CD8-positive, alpha-beta memory T cell (primary cell): ENCODE data around the gene MKRN2. TPM values are rescaled to one million over a fixed set of nuclear protein-coding genes. Genes with fewer than 3 reads are reported as not detected.

Source experiments
- CTCF ChIA-PET: fragments of 350-600 bp; sonication (Branson Sonifier 250); formaldehyde crosslinking; loops from one replicate; lab custom pipeline; 2021; ENCODE audit warnings: antibody characterized with exemption; lab: Charles Lee
- POLR2A ChIA-PET: fragments of 350-600 bp; sonication (Branson Sonifier 250); formaldehyde crosslinking; loops from one replicate; lab custom pipeline; 2021; ENCODE audit warnings: antibody characterized with exemption; lab: Charles Lee
- DNase-seq, 5 donors: peaks; one replicate each; pipeline versions ENCODE4 v3.0.0 to v3.0.0-alpha.2; 2020 to 2022; ENCODE audit warnings: mixed read lengths in 1 of 5
- H3K27ac ChIP-seq: one replicate; pipeline ENCODE4 v1.7.0; 2013; ENCODE audit warnings: low read depth, mild to moderate bottlenecking, low read length, moderate library complexity
- H3K27me3 ChIP-seq: 2 replicates; pipeline ENCODE4 v1.7.0; 2013; ENCODE audit warnings: low read length, mild to moderate bottlenecking; ENCODE audit not compliant: insufficient read depth, poor library complexity, severe bottlenecking
- H3K36me3 ChIP-seq: 2 replicates; pipeline ENCODE4 v1.7.0; 2013; ENCODE audit warnings: mild to moderate bottlenecking, low read length, moderate library complexity; ENCODE audit not compliant: insufficient read depth
- H3K4me1 ChIP-seq: 2 replicates; pipeline ENCODE4 v1.7.0; 2013; ENCODE audit warnings: mild to moderate bottlenecking, low read length, moderate library complexity; ENCODE audit not compliant: insufficient read depth
- H3K4me3 ChIP-seq: 2 replicates; pipeline ENCODE4 v1.7.0; 2013; ENCODE audit warnings: mild to moderate bottlenecking, low read length
- H3K9me3 ChIP-seq: 2 replicates; pipeline ENCODE4 v1.7.0; 2013; ENCODE audit warnings: mild to moderate bottlenecking, low read length
- H3K27ac Mint-ChIP-seq, 8 donors: one replicate each; pipeline ENCODE4 v1.8.0; 2020 to 2021; ENCODE audit warnings: mixed read lengths in 8 of 8, mild to moderate bottlenecking in 6 of 8, inconsistent platforms in 3 of 8, moderate library complexity in 3 of 8
- H3K27me3 Mint-ChIP-seq, 2 donors: one replicate each; pipeline ENCODE4 v1.8.0; 2020 to 2021; ENCODE audit warnings: mixed read lengths in 2 of 2, mild to moderate bottlenecking in 1 of 2, moderate library complexity in 1 of 2
- H3K36me3 Mint-ChIP-seq, 3 donors: one replicate each; pipeline ENCODE4 v1.8.0; 2020 to 2021; ENCODE audit warnings: mixed read lengths in 3 of 3, inconsistent platforms in 1 of 3, mild to moderate bottlenecking in 1 of 3
- H3K4me1 Mint-ChIP-seq, 3 donors: one replicate each; pipeline ENCODE4 v1.8.0; 2020 to 2021; ENCODE audit warnings: mixed read lengths in 3 of 3, inconsistent platforms in 1 of 3, mild to moderate bottlenecking in 1 of 3
- H3K4me3 Mint-ChIP-seq, 7 donors: one replicate each; pipeline ENCODE4 v1.8.0; 2020 to 2021; ENCODE audit warnings: mixed read lengths in 7 of 7, mild to moderate bottlenecking in 6 of 7, moderate library complexity in 4 of 7, inconsistent platforms in 2 of 7
- H3K9me3 Mint-ChIP-seq, 5 donors: one replicate each; pipeline ENCODE4 v1.8.0; 2020 to 2022; ENCODE audit warnings: mixed read lengths in 5 of 5, mild to moderate bottlenecking in 3 of 5, moderate library complexity in 2 of 5, inconsistent platforms in 1 of 5
- polyA plus RNA-seq: library from polyadenylated mRNA; unstranded; fragments of 300-500 nt; fragmentation: Illumina TruSeq; gene quantifications from one replicate; pipeline ENCODE4 v1.2.3, GENCODE V29; 2021
- total RNA-seq, 2 experiments: library from RNA; stranded (reverse); gene quantifications; one replicate each; pipeline ENCODE4 v1.2.3, GENCODE V29; 2021

Gene MKRN2
- total and polyA plus RNA-seq, 3 experiments from 2014 or later = 30.0 to 51.6 (median 33.6) TPM

DNA sequence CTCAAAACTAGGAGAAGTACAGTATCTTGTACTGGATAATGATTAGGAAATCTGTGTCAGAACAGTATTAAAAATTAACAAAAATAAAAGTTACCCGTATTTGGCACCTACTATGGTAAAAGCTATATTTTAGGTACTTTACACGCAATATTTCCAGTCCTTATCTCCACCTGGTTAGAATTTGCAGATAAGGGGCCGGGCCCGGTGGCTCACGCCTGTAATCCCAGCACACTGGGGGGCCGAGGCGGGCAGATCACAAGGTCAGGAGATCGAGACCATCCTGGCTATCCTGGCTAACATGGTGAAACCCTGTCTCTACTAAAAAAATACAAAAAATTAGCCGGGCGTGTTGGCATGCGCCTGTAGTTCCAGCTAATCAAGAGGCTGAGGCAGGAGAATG lies 40.0 kb upstream of the MKRN2 start:
- no peaks in the 10 kb centered on the region for H3K27me3 ChIP-seq
- H3K27ac ChIP-seq = no peak overlapping the region
- H3K4me3 ChIP-seq = no peak overlapping the region
- ChIA-PET POLR2A (no interaction called here), CTCF (no interaction called here)
- H3K4me1 ChIP-seq = no peaks in the 10 kb centered on the region
- Mint-ChIP-seq H3K27me3 (no peaks in the 10 kb centered on the region), H3K27ac (no peak overlapping the region), H3K4me1 (no peaks in the 10 kb centered on the region), H3K36me3 (peaks cover 8 to 27% (median 12%) of the 10 kb centered on the region in 3 donors), H3K4me3 (no peak overlapping the region), H3K9me3 (no peaks in the 10 kb centered on the region)
- no peaks in the 10 kb centered on the region for H3K9me3 ChIP-seq
- H3K36me3 ChIP-seq = no peaks in the 10 kb centered on the region
- no peak for DNase-seq

DNA sequence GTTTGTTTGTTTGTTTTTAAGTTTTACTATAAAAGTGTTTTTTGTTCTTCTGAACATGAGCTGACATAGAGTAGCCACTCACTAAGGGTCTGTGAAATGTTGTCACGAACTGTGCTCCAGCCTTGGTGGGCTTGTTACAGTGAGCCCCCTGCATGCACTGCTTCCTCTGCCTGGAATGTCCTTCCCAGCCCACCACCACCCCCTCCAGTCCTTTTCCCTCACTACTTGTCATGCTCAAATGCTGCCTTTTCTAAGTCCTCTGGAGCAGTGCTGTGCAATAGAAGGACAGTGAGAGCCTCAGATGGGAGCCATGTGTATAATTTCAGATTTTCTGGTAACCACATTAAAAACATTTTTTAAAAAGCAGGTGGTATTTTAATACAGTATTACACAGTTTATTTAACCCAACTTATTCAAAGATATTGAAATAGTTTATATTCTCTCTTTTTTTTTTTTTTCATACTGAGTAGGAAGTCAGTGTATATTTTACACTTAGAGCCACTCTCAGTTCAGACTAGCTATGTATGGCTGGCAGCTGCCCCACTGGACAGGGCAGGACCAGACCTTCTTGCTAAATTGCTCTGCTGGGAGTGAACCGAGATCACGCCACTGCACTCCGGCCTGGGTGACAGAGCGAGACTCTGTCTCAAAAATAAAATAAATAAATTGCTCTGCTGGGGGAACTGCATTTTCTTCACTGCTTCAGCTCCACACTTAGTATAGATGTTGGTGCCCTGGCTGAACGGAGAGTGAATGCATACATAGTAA lies 38.4 kb upstream of the MKRN2 start:
- Histone ChIP-seq H3K9me3 (no peaks in the 10 kb centered on the region), H3K36me3 (no peaks in the 10 kb centered on the region), H3K4me3 (no peak overlapping the region), H3K27me3 (no peaks in the 10 kb centered on the region), H3K27ac (no peak overlapping the region), H3K4me1 (no peaks in the 10 kb centered on the region)
- POLR2A ChIA-PET = no interaction called here
- no peak for DNase-seq
- Mint-ChIP-seq H3K4me1 (no peaks in the 10 kb centered on the region), H3K27me3 (no peaks in the 10 kb centered on the region), H3K4me3 (no peak overlapping the region), H3K27ac (peak overlapping the region in 1 of 8 donors; percentile 31), H3K9me3 (no peaks in the 10 kb centered on the region), H3K36me3 (peaks cover 8 to 35% (median 12%) of the 10 kb centered on the region in 3 donors)
- CTCF ChIA-PET = no interaction called here

DNA sequence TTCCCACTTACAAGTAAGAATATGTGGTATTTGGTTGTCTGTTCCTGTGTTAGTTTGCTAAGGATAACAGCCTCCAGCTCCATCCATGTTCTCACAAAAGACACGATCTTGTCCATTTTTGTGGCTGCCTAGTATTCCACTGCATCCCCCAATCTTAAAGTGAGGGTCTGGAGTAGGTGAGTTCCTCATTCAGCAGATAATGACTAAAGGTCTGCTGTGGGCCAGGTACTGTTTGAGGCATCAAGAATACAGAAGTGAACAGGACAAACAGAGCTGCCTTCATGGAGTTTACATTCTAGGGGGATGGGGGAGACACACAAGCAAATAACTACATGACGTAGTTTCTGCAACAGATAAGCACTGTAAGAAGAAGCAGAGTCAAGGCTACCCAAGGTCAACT lies 35.9 kb upstream of the MKRN2 start:
- peaks cover 12 to 40% (median 17%) of the 10 kb centered on the region in 3 donors for H3K36me3 Mint-ChIP-seq
- no peaks in the 10 kb centered on the region for H3K27me3 Mint-ChIP-seq
- DNase-seq = no peak
- H3K36me3 ChIP-seq = no peaks in the 10 kb centered on the region
- no peaks in the 10 kb centered on the region for H3K4me1 ChIP-seq
- H3K4me3 ChIP-seq = no peak overlapping the region
- ChIA-PET CTCF (no interaction called here), POLR2A (no interaction called here)
- H3K4me3 Mint-ChIP-seq = no peak overlapping the region
- H3K9me3 ChIP-seq = no peaks in the 10 kb centered on the region
- no peak overlapping the region for H3K27ac Mint-ChIP-seq
- H3K27me3 ChIP-seq = no peaks in the 10 kb centered on the region
- no peaks in the 10 kb centered on the region for H3K4me1 Mint-ChIP-seq
- H3K9me3 Mint-ChIP-seq = no peaks in the 10 kb centered on the region
- no peak overlapping the region for H3K27ac ChIP-seq

DNA sequence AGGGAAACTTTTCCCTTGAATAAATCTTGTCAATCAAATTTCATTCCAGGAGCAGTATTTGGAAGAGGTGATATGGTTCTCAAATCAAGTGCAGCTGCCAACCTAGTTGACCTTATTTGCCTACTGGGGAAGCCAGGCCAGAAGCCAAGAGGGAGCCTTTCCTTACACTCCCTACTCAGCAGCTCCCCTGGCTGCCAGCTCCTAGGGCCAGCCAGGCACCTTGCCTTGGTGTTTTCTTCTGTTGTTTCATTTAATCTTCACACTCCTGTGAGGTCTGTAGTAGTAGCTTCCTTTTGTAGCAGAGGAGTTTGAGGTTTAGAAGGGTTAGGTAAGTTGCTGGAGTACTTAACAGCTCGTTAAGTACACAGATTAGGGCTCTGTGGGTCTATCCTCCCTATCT lies 34.2 kb upstream of the MKRN2 start:
- H3K27me3 Mint-ChIP-seq = no peaks in the 10 kb centered on the region
- DNase-seq = no peak
- ChIA-PET POLR2A (no interaction called here), CTCF (no interaction called here)
- no peaks in the 10 kb centered on the region for H3K4me1 Mint-ChIP-seq
- H3K27ac Mint-ChIP-seq = peak overlapping the region in 1 of 8 donors; percentile 22
- peaks cover 12 to 49% (median 25%) of the 10 kb centered on the region in 3 donors for H3K36me3 Mint-ChIP-seq
- Histone ChIP-seq H3K4me1 (no peaks in the 10 kb centered on the region), H3K9me3 (no peaks in the 10 kb centered on the region), H3K27me3 (no peaks in the 10 kb centered on the region), H3K27ac (no peak overlapping the region), H3K36me3 (no peaks in the 10 kb centered on the region), H3K4me3 (no peak overlapping the region)
- H3K4me3 Mint-ChIP-seq = no peak overlapping the region
- H3K9me3 Mint-ChIP-seq = no peaks in the 10 kb centered on the region

DNA sequence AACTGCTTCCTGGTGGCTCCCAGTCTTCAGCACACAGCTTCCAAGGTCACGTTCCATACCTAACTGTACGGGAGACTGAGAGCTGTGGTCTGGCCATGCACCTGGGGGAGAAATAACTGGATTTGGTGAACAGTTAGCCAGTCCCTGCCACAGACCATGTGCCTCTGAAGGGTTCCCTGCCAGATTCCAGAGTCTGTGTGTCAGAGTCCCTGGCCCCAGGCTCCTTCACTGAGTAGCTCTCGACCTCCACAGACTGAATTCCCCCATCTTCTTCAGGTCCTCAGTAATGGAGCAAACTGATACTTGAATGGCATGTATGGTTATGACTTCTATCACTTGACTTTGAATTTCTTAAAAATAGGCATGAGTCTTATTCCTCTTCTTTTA lies 29.1 kb upstream of the MKRN2 start:
- ChIA-PET POLR2A (interaction anchor here (0.6 kb wide), 1 partner anchor 8 kb away, joined by 3 read pairs; no protein-coding TSS in a partner anchor), CTCF (no interaction called here)
- no peaks in the 10 kb centered on the region for H3K4me1 Mint-ChIP-seq

DNA sequence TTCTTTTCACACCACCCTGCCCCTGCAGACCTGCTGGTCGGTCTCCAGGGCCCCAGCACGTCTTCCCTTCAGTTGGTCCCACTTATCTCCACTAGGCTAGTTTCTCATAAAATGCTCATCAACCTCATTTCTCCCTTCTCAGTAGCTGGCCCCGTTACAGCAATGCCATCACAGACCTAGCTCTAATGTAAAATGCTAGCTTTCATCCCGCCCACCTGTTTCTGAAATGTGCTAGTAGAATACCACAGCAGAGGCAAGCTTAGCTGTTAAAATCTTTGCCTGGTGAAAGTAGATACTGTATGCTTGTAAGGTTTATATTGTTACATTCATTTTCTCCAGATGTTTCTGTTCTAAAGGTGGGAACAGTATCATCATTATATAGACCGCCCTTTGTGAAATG lies 24.7 kb upstream of the MKRN2 start:
- no peak for DNase-seq
- no peaks in the 10 kb centered on the region for H3K9me3 Mint-ChIP-seq
- H3K4me1 ChIP-seq = no peaks in the 10 kb centered on the region
- POLR2A ChIA-PET = no interaction called here
- H3K4me3 Mint-ChIP-seq = no peak overlapping the region
- peaks cover 16 to 48% (median 18%) of the 10 kb centered on the region in 3 donors for H3K36me3 Mint-ChIP-seq
- CTCF ChIA-PET = no interaction called here
- H3K36me3 ChIP-seq = peaks cover 16% of the 10 kb centered on the region
- H3K27me3 Mint-ChIP-seq = no peaks in the 10 kb centered on the region
- no peak overlapping the region for H3K4me3 ChIP-seq
- no peak overlapping the region for H3K27ac Mint-ChIP-seq
- no peaks in the 10 kb centered on the region for H3K9me3 ChIP-seq
- H3K4me1 Mint-ChIP-seq = no peaks in the 10 kb centered on the region
- no peak overlapping the region for H3K27ac ChIP-seq
- no peaks in the 10 kb centered on the region for H3K27me3 ChIP-seq

More for the DNA sequence above, 29.1 kb upstream of the MKRN2 start:
- Histone ChIP-seq H3K4me1 (no peaks in the 10 kb centered on the region), H3K36me3 (peaks cover 16% of the 10 kb centered on the region), H3K27ac (no peak overlapping the region), H3K9me3 (no peaks in the 10 kb centered on the region), H3K27me3 (no peaks in the 10 kb centered on the region), H3K4me3 (no peak overlapping the region)
- H3K27me3 Mint-ChIP-seq = no peaks in the 10 kb centered on the region
- H3K36me3 Mint-ChIP-seq = peaks cover 20 to 66% (median 28%) of the 10 kb centered on the region in 3 donors
- H3K27ac Mint-ChIP-seq = peak overlapping the region in 1 of 8 donors; percentile 69
- H3K4me3 Mint-ChIP-seq = no peak overlapping the region
- DNase-seq = no peak
- H3K9me3 Mint-ChIP-seq = no peaks in the 10 kb centered on the region

DNA sequence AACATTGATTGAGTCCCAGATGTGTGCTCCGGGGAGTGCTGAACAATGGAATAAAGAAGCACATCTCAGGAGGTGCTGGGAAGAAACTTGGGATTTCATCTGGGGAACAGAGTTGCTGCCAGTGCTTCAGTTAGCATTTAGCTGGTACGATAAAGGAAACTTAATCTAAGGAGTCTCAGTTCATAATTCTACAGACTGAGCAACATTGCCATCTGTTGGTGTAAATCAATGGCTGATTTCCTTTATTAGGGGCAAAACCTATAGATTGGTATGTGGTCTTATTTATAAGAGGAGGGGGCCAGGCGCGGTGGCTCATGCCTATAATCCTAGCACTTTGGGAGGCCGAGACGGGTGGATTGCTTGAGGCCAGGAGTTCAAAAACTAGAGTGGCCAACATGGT lies 20.5 kb upstream of the MKRN2 start:
- no peaks in the 10 kb centered on the region for H3K27me3 Mint-ChIP-seq
- H3K4me3 Mint-ChIP-seq = no peak overlapping the region
- no peaks in the 10 kb centered on the region for H3K4me1 Mint-ChIP-seq
- POLR2A ChIA-PET = no interaction called here
- no peaks in the 10 kb centered on the region for H3K9me3 Mint-ChIP-seq
- Histone ChIP-seq H3K36me3 (peaks cover 5% of the 10 kb centered on the region), H3K4me1 (no peaks in the 10 kb centered on the region), H3K27ac (no peak overlapping the region), H3K9me3 (no peaks in the 10 kb centered on the region), H3K27me3 (no peaks in the 10 kb centered on the region), H3K4me3 (no peak overlapping the region)
- no peak for DNase-seq
- H3K36me3 Mint-ChIP-seq = peaks cover 6 to 26% (median 8%) of the 10 kb centered on the region in 3 donors
- CTCF ChIA-PET = interaction anchor here (1.3 kb wide), 1 partner anchor 52 kb away, joined by 3 read pairs; the partner anchor contains the start of gene TSEN2
- peak overlapping the region in 1 of 8 donors; percentile 17 for H3K27ac Mint-ChIP-seq

DNA sequence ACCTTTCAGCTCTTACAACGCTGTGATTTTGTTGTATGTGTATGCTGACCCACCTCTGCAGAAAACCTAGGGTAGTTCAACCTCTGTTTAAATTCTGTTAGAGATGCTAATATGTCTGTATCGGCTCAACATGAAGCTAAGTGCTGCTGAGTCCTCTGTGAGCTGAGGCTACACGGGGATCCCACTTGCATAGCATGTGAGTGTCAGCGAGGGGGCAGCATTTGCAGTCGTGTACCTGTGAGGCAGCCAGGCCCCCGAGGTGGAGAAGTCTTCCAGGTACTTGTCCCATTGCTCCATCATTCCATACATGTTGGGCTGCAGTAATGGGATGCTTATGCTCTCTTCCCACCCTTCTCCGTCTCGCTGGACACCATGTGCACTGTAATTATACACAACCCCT lies 15.3 kb upstream of the MKRN2 start:
- ChIA-PET POLR2A (no interaction called here), CTCF (no interaction called here)
- Histone ChIP-seq H3K27ac (no peak overlapping the region), H3K4me3 (no peak overlapping the region), H3K27me3 (no peaks in the 10 kb centered on the region), H3K36me3 (no peaks in the 10 kb centered on the region), H3K9me3 (no peaks in the 10 kb centered on the region), H3K4me1 (no peaks in the 10 kb centered on the region)
- Mint-ChIP-seq H3K9me3 (no peaks in the 10 kb centered on the region), H3K4me1 (no peaks in the 10 kb centered on the region), H3K36me3 (peaks cover 0 to 5% (median 2%) of the 10 kb centered on the region in 3 donors), H3K27me3 (peaks cover 0 to 2% of the 10 kb centered on the region in 2 donors), H3K27ac (no peak overlapping the region), H3K4me3 (no peak overlapping the region)
- no peak for DNase-seq
